Thoracic aorta (tissue), 2 donors: ENCODE measurements around the gene TMEM119. TPM values are rescaled to one million over a fixed set of nuclear protein-coding genes. Genes with fewer than 3 reads are reported as not detected.

ENCODE experiments used
- ATAC-seq: fragments of 150-250 bp; one replicate; pipeline ENCODE4 v1.8.0; 2017; ENCODE audit warnings: low read depth; ENCODE audit not compliant: insufficient number of reproducible peaks, low FRiP score
- DNase-seq: peaks from one replicate; pipeline ENCODE4 v3.0.0-alpha.2; 2020; ENCODE audit warnings: low spot score
- H3K27ac ChIP-seq, 2 donors: fragments of 200-600 bp; sonication (generic); 1 replicate in 1 of 2; 2 replicates in 1 of 2; pipeline ENCODE4 v1.5.1; 2016; ENCODE audit warnings: mild to moderate bottlenecking in 2 of 2, moderate library complexity in 2 of 2
- H3K27me3 ChIP-seq: fragments of 200-600 bp; sonication (generic); replicated peaks from 2 replicates; pipeline ENCODE4 v1.6.0; 2016; ENCODE audit warnings: mild to moderate bottlenecking; ENCODE audit not compliant: insufficient read depth
- H3K36me3 ChIP-seq: fragments of 200-600 bp; sonication (generic); one replicate; pipeline ENCODE4 v1.5.1; 2016
- H3K4me1 ChIP-seq, 2 donors: fragments of 200-600 bp; sonication (generic); 1 replicate in 1 of 2; 2 replicates in 1 of 2; pipeline versions ENCODE4 v1.5.1 to v1.6.0; 2016; ENCODE audit warnings: low read depth in 2 of 2, mild to moderate bottlenecking in 1 of 2; ENCODE audit not compliant: control insufficient read depth in 1 of 2
- H3K4me3 ChIP-seq: fragments of 200-600 bp; sonication (generic); 2 replicates; pipeline ENCODE4 v1.5.1; 2016; ENCODE audit warnings: mild to moderate bottlenecking
- H3K9me3 ChIP-seq: fragments of 200-600 bp; sonication (generic); 2 replicates; pipeline ENCODE4 v1.5.1; 2016
- total RNA-seq, 2 donors: library from RNA; depleted of rRNA; stranded (reverse); fragments of >200 nt; gene quantifications; one replicate each; pipeline versions ENCODE4 v1.1.0 to v1.2.3, GENCODE V29; 2016
- TF ChIP-seq, protein P1 (sequence below): fragments of 200-600 bp; sonication (generic); IDR thresholded peaks from one replicate; pipeline ENCODE4 v1.5.1; 2019; ENCODE audit warnings: antibody characterized with exemption

Gene TMEM119
- total RNA-seq, 2 donors from 2014 or later, result 4.1 to 4.6 TPM

DNA sequence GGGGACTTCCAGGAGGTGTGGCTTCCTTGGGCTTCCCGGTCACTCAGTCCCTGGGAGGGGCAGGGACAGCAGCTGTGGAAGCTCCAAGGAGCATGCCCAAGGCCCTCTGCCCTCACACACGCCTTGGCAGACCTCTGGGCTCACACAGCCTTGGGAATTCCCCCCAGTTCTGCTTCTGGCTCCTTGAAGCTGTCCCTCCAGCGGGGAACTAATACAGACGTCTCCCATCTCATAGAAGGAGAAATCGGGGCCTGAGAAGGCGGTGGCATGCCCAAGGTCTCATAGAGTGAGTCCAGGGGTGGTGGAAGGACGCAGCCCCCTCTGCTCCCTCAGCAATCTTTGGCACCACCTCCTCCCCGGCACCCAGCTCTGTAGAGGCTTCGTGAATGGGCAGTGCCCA, 15.7 kb upstream of the TMEM119 start:
- no peaks in the 10 kb centered on the region for H3K36me3 ChIP-seq
- peaks cover 0 to 11% of the 10 kb centered on the region in 2 donors for H3K4me1 ChIP-seq
- DNase-seq (no peak), ATAC-seq (no peak)
- H3K27ac ChIP-seq, result no peak overlapping the region
- no peaks in the 10 kb centered on the region for H3K9me3 ChIP-seq
- no peak overlapping the region for H3K4me3 ChIP-seq
- TF ChIP-seq, protein P1, sequence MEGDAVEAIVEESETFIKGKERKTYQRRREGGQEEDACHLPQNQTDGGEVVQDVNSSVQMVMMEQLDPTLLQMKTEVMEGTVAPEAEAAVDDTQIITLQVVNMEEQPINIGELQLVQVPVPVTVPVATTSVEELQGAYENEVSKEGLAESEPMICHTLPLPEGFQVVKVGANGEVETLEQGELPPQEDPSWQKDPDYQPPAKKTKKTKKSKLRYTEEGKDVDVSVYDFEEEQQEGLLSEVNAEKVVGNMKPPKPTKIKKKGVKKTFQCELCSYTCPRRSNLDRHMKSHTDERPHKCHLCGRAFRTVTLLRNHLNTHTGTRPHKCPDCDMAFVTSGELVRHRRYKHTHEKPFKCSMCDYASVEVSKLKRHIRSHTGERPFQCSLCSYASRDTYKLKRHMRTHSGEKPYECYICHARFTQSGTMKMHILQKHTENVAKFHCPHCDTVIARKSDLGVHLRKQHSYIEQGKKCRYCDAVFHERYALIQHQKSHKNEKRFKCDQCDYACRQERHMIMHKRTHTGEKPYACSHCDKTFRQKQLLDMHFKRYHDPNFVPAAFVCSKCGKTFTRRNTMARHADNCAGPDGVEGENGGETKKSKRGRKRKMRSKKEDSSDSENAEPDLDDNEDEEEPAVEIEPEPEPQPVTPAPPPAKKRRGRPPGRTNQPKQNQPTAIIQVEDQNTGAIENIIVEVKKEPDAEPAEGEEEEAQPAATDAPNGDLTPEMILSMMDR, result no peak
- H3K27me3 ChIP-seq, result no peaks in the 10 kb centered on the region

- H3K27ac ChIP-seq, result no peak overlapping the region
- H3K9me3 ChIP-seq, result no peaks in the 10 kb centered on the region
- DNase-seq (no peak), ATAC-seq (no peak)
- no peak overlapping the region for H3K4me3 ChIP-seq
- TF ChIP-seq, protein P1, result no peak
- peaks cover 0 to 11% of the 10 kb centered on the region in 2 donors for H3K4me1 ChIP-seq
- H3K27me3 ChIP-seq, result no peaks in the 10 kb centered on the region
- H3K36me3 ChIP-seq, result no peaks in the 10 kb centered on the region
Observed at GRCh38 chr12:108612788-108613282, 15.0 kb upstream of the TMEM119 start.

- TF ChIP-seq, protein P1, result no peak
- no peak overlapping the region for H3K4me3 ChIP-seq
- no peak for DNase-seq
- no peaks in the 10 kb centered on the region for H3K36me3 ChIP-seq
- no peak for ATAC-seq
- peaks cover 0 to 11% of the 10 kb centered on the region in 2 donors for H3K4me1 ChIP-seq
- no peaks in the 10 kb centered on the region for H3K9me3 ChIP-seq
- no peak overlapping the region for H3K27ac ChIP-seq
- H3K27me3 ChIP-seq, result no peaks in the 10 kb centered on the region
Observed at GRCh38 chr12:108611884-108612415, 14.1 kb upstream of the TMEM119 start.

- TF ChIP-seq, protein P1, result no peak
- H3K27ac ChIP-seq, result no peak overlapping the region
- no peaks in the 10 kb centered on the region for H3K27me3 ChIP-seq
- H3K9me3 ChIP-seq, result no peaks in the 10 kb centered on the region
- H3K36me3 ChIP-seq, result no peaks in the 10 kb centered on the region
- DNase-seq (no peak), ATAC-seq (no peak)
- no peak overlapping the region for H3K4me3 ChIP-seq
- H3K4me1 ChIP-seq, result peaks cover 0 to 11% of the 10 kb centered on the region in 2 donors
Observed at GRCh38 chr12:108610856-108611605, 13.1 kb upstream of the TMEM119 start.

DNA sequence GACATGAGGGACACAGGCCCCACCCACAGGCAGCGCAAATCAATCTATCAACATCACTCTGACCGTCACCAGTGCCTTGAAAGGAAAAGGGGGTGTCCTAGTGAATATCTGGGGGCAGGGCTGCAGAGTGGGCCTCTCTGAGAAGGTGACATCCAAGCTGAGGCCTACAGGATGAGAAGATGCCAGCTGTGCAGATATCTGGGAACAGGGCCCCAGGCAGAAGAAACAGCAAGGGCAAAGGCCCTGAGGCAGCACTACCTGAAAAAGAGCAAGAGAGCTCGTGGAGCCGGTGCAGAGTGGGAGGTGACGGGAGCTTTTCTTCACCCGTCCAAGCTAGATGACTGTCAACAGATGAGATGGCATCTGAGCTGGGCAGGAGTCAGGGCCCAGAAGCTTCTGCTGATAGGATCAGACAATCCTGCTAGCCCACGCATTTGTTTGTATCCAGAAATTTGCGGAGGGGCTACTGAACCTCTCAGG, 12.5 kb upstream of the TMEM119 start:
- no peak overlapping the region for H3K4me3 ChIP-seq
- H3K27me3 ChIP-seq, result no peaks in the 10 kb centered on the region
- no peaks in the 10 kb centered on the region for H3K9me3 ChIP-seq
- no peak for DNase-seq
- TF ChIP-seq, protein P1, result no peak
- no peak for ATAC-seq
- no peak overlapping the region for H3K27ac ChIP-seq
- peaks cover 0 to 11% of the 10 kb centered on the region in 2 donors for H3K4me1 ChIP-seq
- no peaks in the 10 kb centered on the region for H3K36me3 ChIP-seq
